ENCODE data around the gene BAIAP3. TPM values are rescaled to one million over a fixed set of nuclear protein-coding genes. Genes with fewer than 3 reads are reported as not detected.
A peak's percentile ranks its signal among the peaks of the same experiment; 100 is the strongest.
"Not testable (repeated sequence)": the region's sequence is repeated elsewhere in the genome, so short reads cannot be mapped to it uniquely, and the experiment has no call there.

The BAIAP3 gene
- total RNA-seq, 1 donor from 2014 or later = 3.9 TPM

DNA sequence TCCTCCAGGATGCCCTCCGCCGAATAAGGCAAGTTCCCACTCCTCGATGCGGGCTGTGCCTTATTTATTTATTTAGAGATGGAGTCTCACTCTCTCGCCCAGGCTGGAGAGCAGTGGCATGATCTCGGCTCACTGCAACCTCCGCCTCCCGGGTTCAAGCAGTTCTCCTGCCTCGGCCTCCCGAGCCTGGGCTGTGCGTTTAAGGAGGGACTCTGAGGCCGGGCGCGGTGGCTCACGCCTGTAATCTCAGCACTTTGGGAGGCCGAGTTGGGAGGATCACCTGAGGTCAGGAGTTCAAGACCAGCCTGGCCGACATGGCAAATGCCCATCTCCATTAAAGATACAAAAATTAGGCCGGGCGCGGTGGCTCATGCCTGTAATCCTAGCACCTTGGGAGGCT, 5.3 kb upstream of the BAIAP3 start:
- ATAC-seq; DNase-seq (ENCODE audit: low spot score); intact Hi-C loops (cut with DNase I): not testable (repeated sequence)

- intact Hi-C loops (cut with DNase I); ATAC-seq; DNase-seq (ENCODE audit: low spot score): not testable (repeated sequence)
Observed at GRCh38 chr16:1328961-1329360, 4.5 kb upstream of the BAIAP3 start.

DNA sequence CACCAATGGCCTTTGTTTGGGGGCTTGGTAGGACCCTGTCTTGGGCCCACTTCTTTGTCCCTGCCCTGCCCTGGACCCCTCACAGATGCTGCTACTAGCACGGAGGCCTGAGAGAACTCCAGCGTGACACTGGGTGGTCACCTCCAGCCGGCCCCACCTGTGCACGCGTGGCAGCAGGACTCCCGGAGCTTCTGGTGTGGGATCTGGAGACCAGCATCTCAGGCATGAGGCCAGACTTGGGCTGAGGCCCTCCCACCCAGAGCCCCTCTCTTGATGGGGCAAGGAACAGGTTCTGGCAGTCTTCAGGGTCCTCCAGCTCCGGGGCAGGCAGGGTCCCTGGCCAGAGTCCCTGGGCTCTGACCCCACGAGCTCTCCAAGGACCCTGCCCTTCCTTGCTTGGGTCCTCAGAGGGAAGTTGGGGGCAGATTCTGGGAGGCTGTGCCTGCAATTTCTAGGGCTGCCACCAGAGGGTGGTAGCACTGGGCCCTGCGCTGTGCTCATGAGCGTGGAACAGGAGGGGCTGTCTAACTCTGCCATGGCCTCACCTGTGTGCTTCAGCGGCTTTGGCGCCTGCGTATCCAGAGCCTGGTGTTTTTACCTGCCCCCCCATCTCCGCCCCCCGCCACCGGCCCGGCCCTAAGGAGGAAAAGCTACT, 3.1 kb upstream of the BAIAP3 start:
- intact Hi-C loops (cut with DNase I) = no loop called here
- ATAC-seq = no peak
- DNase-seq (ENCODE audit: low spot score) = no peak

- ATAC-seq (no peak), DNase-seq (ENCODE audit: low spot score) (no peak)
- intact Hi-C loops (cut with DNase I) = no loop called here
Observed at GRCh38 chr16:1330931-1331711, 2.3 kb upstream of the BAIAP3 start.

- no peak for DNase-seq (ENCODE audit: low spot score)
- intact Hi-C loops (cut with DNase I) = no loop called here
- ATAC-seq = peak; percentile 16
Observed at GRCh38 chr16:1331712-1332617, 1.5 kb upstream of the BAIAP3 start.

DNA sequence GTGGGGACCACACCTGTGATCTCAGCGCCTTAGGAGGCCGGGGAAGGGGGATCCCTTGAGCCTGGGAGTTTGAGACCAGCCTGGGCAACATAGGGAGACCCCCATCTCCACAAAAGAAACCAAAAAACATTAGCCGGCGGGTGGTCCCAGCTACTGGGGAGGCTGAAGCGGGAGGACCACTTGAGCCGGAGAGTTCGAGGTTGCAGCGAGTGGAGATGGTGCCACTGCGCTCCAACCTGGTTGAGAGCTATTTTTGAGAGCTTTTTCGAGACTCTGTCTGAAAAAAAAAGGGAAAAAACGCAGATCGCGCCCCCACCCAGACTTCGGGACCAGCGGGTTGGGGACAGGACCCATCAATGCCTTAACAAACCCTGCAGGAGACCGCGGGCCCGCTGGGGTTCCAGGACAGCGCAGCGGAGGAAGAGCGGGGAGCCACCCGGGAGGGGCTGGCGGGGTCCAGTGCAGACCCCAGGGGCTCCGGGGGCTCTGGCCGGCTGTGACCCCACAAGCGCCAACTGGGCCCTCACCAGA, 762 bp upstream of the BAIAP3 start:
- ATAC-seq (no peak), DNase-seq (ENCODE audit: low spot score) (no peak)
- intact Hi-C loops (cut with DNase I) = no loop called here

- ATAC-seq (no peak), DNase-seq (ENCODE audit: low spot score) (no peak)
- intact Hi-C loops (cut with DNase I) = no loop called here
Observed at GRCh38 chr16:1333854-1334700, 632 bp downstream of the BAIAP3 start.

- ATAC-seq = no peak
Observed at GRCh38 chr16:1334739-1335138, 1.3 kb downstream of the BAIAP3 start.

DNA sequence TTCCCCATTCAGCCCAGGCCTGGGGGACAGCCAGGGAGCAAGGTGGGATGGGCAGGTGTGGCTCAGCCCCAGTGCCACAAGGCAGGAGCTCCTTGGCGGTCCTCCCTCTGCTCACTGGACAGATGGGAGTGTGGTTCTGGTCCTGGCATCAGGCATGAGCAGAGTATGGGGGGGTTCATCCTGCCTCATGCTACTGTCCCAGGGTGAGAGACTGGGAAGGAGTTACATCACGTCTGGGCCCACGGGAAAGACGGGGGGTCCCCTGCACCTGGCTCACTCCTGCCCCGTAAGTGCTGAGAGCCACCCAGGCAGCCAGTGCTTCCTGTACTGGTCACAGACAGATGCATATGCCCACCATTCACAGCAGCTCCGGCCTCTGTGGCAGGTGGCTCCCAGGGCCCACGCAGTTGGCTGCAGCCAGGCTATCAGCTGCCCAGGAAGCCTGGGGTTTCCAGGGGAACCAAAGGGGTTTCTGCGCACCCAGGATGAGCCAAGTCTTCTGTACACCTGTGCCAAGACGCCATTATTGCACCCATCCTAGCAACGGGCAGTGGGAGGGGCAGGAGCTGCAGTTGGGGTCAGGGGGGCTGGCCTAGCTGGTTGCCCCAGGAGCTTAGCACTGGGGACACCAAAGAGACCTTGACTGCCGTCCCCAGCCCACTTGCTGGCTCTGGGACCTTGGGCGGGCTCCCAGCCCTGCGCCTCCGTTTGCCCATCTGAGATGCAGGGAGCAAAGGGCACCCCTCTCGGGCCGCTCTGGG, 1.9 kb downstream of the BAIAP3 start:
- ATAC-seq (no peak), DNase-seq (ENCODE audit: low spot score) (no peak)
- intact Hi-C loops (cut with DNase I) = no loop called here

More at GRCh38 chr16:1334739-1335138, 1.3 kb downstream of the BAIAP3 start:
- DNase-seq (ENCODE audit: low spot score) = no peak
- intact Hi-C loops (cut with DNase I) = no loop called here

DNA sequence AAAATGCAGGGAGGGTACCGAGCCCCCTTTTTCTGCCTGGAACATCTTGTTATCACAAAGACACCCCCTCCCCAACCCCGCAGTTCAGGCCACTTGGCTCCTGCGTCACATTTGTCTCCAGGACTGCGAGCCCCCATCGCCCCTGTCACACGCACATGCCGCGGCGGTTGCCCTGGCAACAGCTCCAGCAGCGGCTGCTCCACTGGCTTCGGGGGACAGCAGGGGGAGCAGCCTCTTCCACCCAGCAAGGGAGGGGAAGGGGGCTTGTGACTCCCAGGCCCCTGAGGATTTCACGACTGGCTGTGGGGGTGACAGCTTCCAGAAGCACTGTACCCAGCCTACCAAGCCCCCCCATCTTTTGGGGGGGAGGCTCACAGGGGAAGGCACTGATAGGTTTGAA, 2.6 kb downstream of the BAIAP3 start:
- ATAC-seq (no peak), DNase-seq (ENCODE audit: low spot score) (no peak)
- intact Hi-C loops (cut with DNase I) = no loop called here

GRCh38 chr16:1336619-1337018, 3.2 kb downstream of the BAIAP3 start:
- intact Hi-C loops (cut with DNase I) = no loop called here
- ATAC-seq = no peak
- no peak for DNase-seq (ENCODE audit: low spot score)

GRCh38 chr16:1337486-1337885, 4.0 kb downstream of the BAIAP3 start:
- ATAC-seq (no peak), DNase-seq (ENCODE audit: low spot score) (no peak)
- intact Hi-C loops (cut with DNase I) = no loop called here

GRCh38 chr16:1338119-1338730, 4.8 kb downstream of the BAIAP3 start:
- ATAC-seq = no peak
- intact Hi-C loops (cut with DNase I) = no loop called here
- no peak for DNase-seq (ENCODE audit: low spot score)

GRCh38 chr16:1338855-1339675, 5.6 kb downstream of the BAIAP3 start:
- ATAC-seq (no peak), DNase-seq (ENCODE audit: low spot score) (no peak)
- intact Hi-C loops (cut with DNase I) = no loop called here

DNA sequence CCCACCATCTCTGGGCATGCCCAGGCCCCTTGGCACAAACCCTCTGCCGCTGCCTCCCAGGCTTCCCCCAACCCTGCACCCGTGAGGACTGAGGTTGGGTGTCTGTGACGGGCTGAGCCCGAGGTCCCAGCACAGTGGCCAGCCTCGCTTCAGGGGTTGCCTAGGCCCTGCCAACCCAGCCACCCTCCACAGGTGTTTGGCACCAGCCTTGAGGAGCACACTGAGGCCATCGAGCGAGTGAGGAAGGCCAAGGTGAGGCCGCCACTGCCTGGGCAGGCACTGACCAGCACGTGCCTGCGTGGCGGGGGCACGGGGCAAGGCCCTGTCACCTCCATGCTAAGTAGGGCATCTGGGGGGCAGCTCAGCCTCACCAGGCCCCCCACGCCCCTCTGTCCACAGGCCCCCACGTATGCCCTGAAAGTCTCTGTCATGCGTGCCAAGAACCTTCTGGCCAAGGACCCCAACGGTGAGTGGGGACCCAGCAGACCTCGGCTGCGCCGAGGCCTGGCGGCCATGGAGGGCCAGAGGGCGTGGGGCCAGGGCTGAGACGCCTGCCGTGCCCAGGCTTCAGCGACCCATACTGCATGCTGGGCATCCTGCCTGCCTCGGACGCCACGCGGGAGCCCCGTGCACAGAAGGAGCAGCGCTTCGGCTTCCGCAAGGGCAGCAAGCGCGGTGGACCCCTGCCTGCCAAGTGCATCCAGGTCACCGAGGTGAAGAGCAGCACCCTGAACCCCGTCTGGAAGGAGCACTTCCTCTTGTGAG, 7.5 kb downstream of the BAIAP3 start:
- no peak for ATAC-seq

More for the DNA sequence above, 7.5 kb downstream of the BAIAP3 start:
- no peak for DNase-seq (ENCODE audit: low spot score)
- intact Hi-C loops (cut with DNase I) = no loop called here
